HepG2 (cell line): ENCODE measurements around the gene CCDC88B. TPM values are rescaled to one million over a fixed set of nuclear protein-coding genes. Genes with fewer than 3 reads are reported as not detected.
A peak's percentile ranks its signal among the peaks of the same experiment; 100 is the strongest.

Source experiments
- ATAC-seq: fragments of 200-7000 bp; cut with Tn5 transposase; 3 replicates; pipeline ENCODE4 v1.9.1; 2020; ENCODE audit warnings: mild to moderate bottlenecking, moderate library complexity
- BruUV-seq: library from RNA; stranded (reverse); fragments of 400-500 nt; replicated peaks from 2 replicates; lab custom pipeline; 2021; lab: Mats Ljungman, UMichigan
- CTCF ChIA-PET: fragments of 300-600 bp; formaldehyde crosslinking; extraction: SDS; loops from one replicate; lab custom pipeline; 2021; ENCODE audit warnings: low total read pairs, inconsistent platforms, low intra/inter-chr PET ratio; lab: Yijun Ruan, JAX
- POLR2A ChIA-PET: fragments of 350-600 bp; sonication (Branson Sonifier 250); formaldehyde crosslinking; loops from one replicate; lab custom pipeline; 2020; ENCODE audit warnings: antibody characterized with exemption, inconsistent platforms; lab: Yijun Ruan, JAX
- DNase-seq: peaks from one replicate; pipeline ENCODE4 v3.0.0-alpha.2; 2015; ENCODE audit warnings: low spot score
- FAIRE-seq: peaks from 3 replicates; lab custom pipeline; 2011; peaks lifted over from hg19 to GRCh38; lab: Jason Lieb, UNC
- H2AFZ ChIP-seq: one replicate; pipeline ENCODE4 v1.6.1; 2011; ENCODE audit warnings: low read length, inconsistent platforms
- H3K27ac ChIP-seq: fragments of 300-600 bp; 3 replicates; pipeline ENCODE4 v1.8.0; 2011; ENCODE audit warnings: mixed run types, mild to moderate bottlenecking, mixed read lengths, low read length, inconsistent platforms; ENCODE audit not compliant: insufficient read depth; ENCODE audit errors: extremely low read length
- H3K27me3 ChIP-seq, 2 experiments: fragments of 200-600 bp in 1 of 2; 2 replicates in 1 of 2; 3 replicates in 1 of 2; pipeline versions ENCODE4 v1.6.0 to v1.8.0; 2011; ENCODE audit warnings: low read length in 2 of 2, mild to moderate bottlenecking in 2 of 2, moderate library complexity in 2 of 2, inconsistent platforms in 1 of 2; ENCODE audit not compliant: insufficient read depth in 2 of 2, control insufficient read depth in 1 of 2
- H3K36me3 ChIP-seq, 2 experiments: fragments of 200-600 bp in 1 of 2; replicated peaks in 1 of 2; 2 replicates in 1 of 2; 3 replicates in 1 of 2; pipeline versions ENCODE4 v1.5.1 to v1.8.0; 2011; ENCODE audit warnings: low read length in 2 of 2, inconsistent platforms in 1 of 2; ENCODE audit not compliant: insufficient read depth in 2 of 2, control insufficient read depth in 1 of 2
- H3K4me1 ChIP-seq: 2 replicates; pipeline ENCODE4 v1.5.1; 2012; ENCODE audit warnings: low read length, inconsistent platforms; ENCODE audit not compliant: insufficient read depth
- H3K4me2 ChIP-seq: 2 replicates; pipeline ENCODE4 v1.6.0; 2011; ENCODE audit warnings: low read depth, low read length, inconsistent platforms
- H3K4me3 ChIP-seq, 3 experiments: fragments of 200-600 bp in 1 of 3; sonication (generic), shearing (Covaris generic) in 1 of 3; replicated peaks in 1 of 3; 2 replicates each; pipeline ENCODE4 v1.5.1; 2011 to 2016; ENCODE audit warnings: low read length in 3 of 3, inconsistent platforms in 2 of 3, low read depth in 2 of 3, mild to moderate bottlenecking in 2 of 3, control low read depth in 1 of 3, mixed read lengths in 1 of 3; ENCODE audit not compliant: insufficient read depth in 1 of 3
- H3K79me2 ChIP-seq: one replicate; pipeline ENCODE4 v1.6.1; 2011; ENCODE audit warnings: low read length, inconsistent platforms; ENCODE audit not compliant: insufficient read depth
- H3K9ac ChIP-seq: 2 replicates; pipeline ENCODE4 v1.6.0; 2011; ENCODE audit warnings: mild to moderate bottlenecking, low read depth, low read length, inconsistent platforms; ENCODE audit not compliant: insufficient read depth
- H3K9me3 ChIP-seq: 2 replicates; pipeline ENCODE4 v1.5.1; 2012; ENCODE audit warnings: mild to moderate bottlenecking, low read length
- H4K20me1 ChIP-seq: 2 replicates; pipeline ENCODE4 v1.6.0; 2011; ENCODE audit warnings: inconsistent platforms, mild to moderate bottlenecking, low read length, moderate library complexity; ENCODE audit not compliant: insufficient read depth
- ARID5B ChIP-seq: IDR thresholded peaks from 2 replicates; pipeline ENCODE4 v1.4.0; 2020; ENCODE audit warnings: mild to moderate bottlenecking, missing genetic modification reagents
- BCL6 ChIP-seq: IDR thresholded peaks from 2 replicates; pipeline ENCODE4 v1.6.1; 2016; ENCODE audit warnings: missing genetic modification reagents, missing compliant biosample characterization
- EED ChIP-seq: sonication (generic); formaldehyde crosslinking; IDR thresholded peaks from 2 replicates; pipeline ENCODE4 v1.5.0; 2020; ENCODE audit warnings: mild to moderate bottlenecking, missing genetic modification reagents
- MYPOP ChIP-seq: sonication (generic); formaldehyde crosslinking; IDR thresholded peaks from 2 replicates; pipeline ENCODE4 v1.8.1; 2023; ENCODE audit warnings: mild to moderate bottlenecking, moderate library complexity, missing genetic modification reagents
- ZBTB14 ChIP-seq: sonication (generic); formaldehyde crosslinking; IDR thresholded peaks from 2 replicates; pipeline ENCODE4 v1.4.0; 2020; ENCODE audit warnings: missing genetic modification reagents
- WGBS: methylation state at CpG from one replicate; pipeline ENCODE4 v1.1.6; 2017; ENCODE audit warnings: low lambda C conversion rate; 5-methylcytosine and 5-hydroxymethylcytosine counted together
- in situ Hi-C: cut with HindIII; loops from 2 replicates; pipeline ENCODE4 v1.10.0; 2017; ENCODE audit warnings: low pct_unique_long_range_greater_than_20kb; ENCODE audit not compliant: extremely low pct_ligation_motif_present
- intact Hi-C: fragments of 100-400 bp; cut with micrococcal nuclease; formaldehyde crosslinking; loops from one replicate; pipeline ENCODE4 v1.10.0; 2022; ENCODE audit not compliant: unreplicated experiment
- polyA plus RNA-seq, 8 experiments: library from polyadenylated mRNA; depleted of rRNA in 3 of 8; stranded (reverse) in 7 of 8; unstranded in 1 of 8; fragments of >200 nt; fragmentation: Illumina TruSeq in 4 of 8; extraction: Trizol in 4 of 8; gene quantifications; 2 replicates each; pipeline versions ENCODE4 v1.2.1 to v1.2.3, GENCODE V29; 2011 to 2016; ENCODE audit warnings: low read depth in 4 of 8, missing spikeins in 1 of 8, mixed read lengths in 1 of 8; ENCODE audit not compliant: insufficient read depth in 1 of 8
- total RNA-seq, 5 experiments: library from RNA; depleted of rRNA; stranded (reverse); fragments of >200 nt; fragmentation: Illumina TruSeq; extraction: Trizol; gene quantifications; 2 replicates each; pipeline ENCODE4 v1.2.3, GENCODE V29; 2016; ENCODE audit warnings: low read depth in 1 of 5

The CCDC88B gene
- total and polyA plus RNA-seq, 2 of the 13 experiments (the other 11 are each of a cell fraction or from before 2014, with no cell fraction given): 3.6 to 4.8 TPM

GRCh38 chr11:64291752-64292459 lies 48.1 kb upstream of the CCDC88B start:
- CTCF ChIA-PET: no interaction called here
- H2AFZ ChIP-seq: no peak overlapping the region
- TF ChIP-seq ZBTB14 (0 out of 2 replicates have a peak, but pooled peaks have one; percentile 47), ARID5B (CRISPR knock-in tag) (no peak), BCL6 (CRISPR knock-in tag) (peak; percentile 93), MYPOP (CRISPR knock-in tag) (no peak), EED (CRISPR knock-in tag) (peak; percentile 35; the same call in 1 of the 2 replicates)
- TF ChIP-seq, all 625 proteins: peak for 3
- H3K4me3 ChIP-seq: peak overlapping the region; percentile 16 to 61 (median 26); a peak in 4 of 6 replicates
- POLR2A ChIA-PET: interaction anchor here (0.5 kb wide), 1 partner anchor 103 kb away, joined by 3 read pairs; no protein-coding TSS in a partner anchor
- intact Hi-C loops: no loop called here
- DNase-seq: no peak
- H3K4me1 ChIP-seq: 0 out of 2 replicates have a peak, but pooled peaks cover 13% of the 10 kb centered on the region
- BruUV-seq: no TSS peak
- H3K9me3 ChIP-seq: no peaks in the 10 kb centered on the region
- ATAC-seq: peak; percentile 17; the same call in 2 of the 3 replicates
- H3K36me3 ChIP-seq: no peaks in the 10 kb centered on the region
- in situ Hi-C loops: no loop called here
- WGBS: no CpG with 5 or more reads among the region's 96 CpGs
- H3K79me2 ChIP-seq: no peaks in the 10 kb centered on the region
- no peak for FAIRE-seq
- H3K27ac ChIP-seq: no peak overlapping the region
- H3K27me3 ChIP-seq: peaks cover 22 to 63% of the 10 kb centered on the region in 2 experiments
- H4K20me1 ChIP-seq: no peaks in the 10 kb centered on the region
- peak overlapping the region; percentile 60 for H3K4me2 ChIP-seq
- no peak overlapping the region for H3K9ac ChIP-seq
